Suprapubic skin (tissue), 4 donors: ENCODE data around the gene APOL3.
"Not testable (repeated sequence)": the region's sequence is repeated elsewhere in the genome, so short reads cannot be mapped to it uniquely, and the experiment has no call there.

Source experiments
- EP300 ChIP-seq: sonication (generic); formaldehyde crosslinking; IDR thresholded peaks from one replicate; pipeline ENCODE4 v1.6.1; 2017; ENCODE audit warnings: antibody characterized with exemption
- POLR2A ChIP-seq, 2 donors: fragments of 450-650 bp; IDR thresholded peaks; one replicate each; pipeline ENCODE4 v1.6.1; 2017; ENCODE audit warnings: antibody characterized with exemption in 2 of 2, mild to moderate bottlenecking in 2 of 2, moderate library complexity in 2 of 2
- POLR2AphosphoS5 ChIP-seq, 3 donors: sonication (generic); formaldehyde crosslinking; IDR thresholded peaks; one replicate each; pipeline ENCODE4 v1.6.1; 2017; ENCODE audit warnings: antibody characterized with exemption in 3 of 3
- TF ChIP-seq, protein P1 (sequence below), 2 donors: fragments of 200-600 bp in 1 of 2; fragments of 450-650 bp in 1 of 2; sonication (generic) in 1 of 2; IDR thresholded peaks; one replicate each; pipeline ENCODE4 v1.5.1; 2016 to 2019; ENCODE audit warnings: antibody characterized with exemption in 2 of 2, mild to moderate bottlenecking in 1 of 2, moderate library complexity in 1 of 2

DNA sequence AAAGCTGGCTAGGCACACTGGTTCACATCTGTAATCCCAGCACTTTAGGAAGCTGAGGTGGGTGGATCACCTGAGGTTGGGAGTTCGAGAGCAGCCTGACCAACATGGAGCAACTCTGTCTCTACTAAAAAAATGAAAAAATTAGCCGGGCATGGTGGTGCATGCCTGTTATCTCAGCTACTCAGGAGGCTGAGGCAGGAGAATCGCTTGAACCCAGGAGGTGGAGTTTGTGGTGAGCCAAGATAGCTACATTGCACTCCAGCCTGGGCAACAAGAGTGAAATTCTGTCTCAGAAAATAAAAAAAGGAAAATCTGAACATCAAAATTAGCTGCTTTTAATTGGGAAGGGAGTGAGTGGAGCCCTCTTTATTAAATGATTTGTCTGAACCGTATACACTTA, 7.7 kb downstream of the APOL3 start:
- TF ChIP-seq, protein P1, sequence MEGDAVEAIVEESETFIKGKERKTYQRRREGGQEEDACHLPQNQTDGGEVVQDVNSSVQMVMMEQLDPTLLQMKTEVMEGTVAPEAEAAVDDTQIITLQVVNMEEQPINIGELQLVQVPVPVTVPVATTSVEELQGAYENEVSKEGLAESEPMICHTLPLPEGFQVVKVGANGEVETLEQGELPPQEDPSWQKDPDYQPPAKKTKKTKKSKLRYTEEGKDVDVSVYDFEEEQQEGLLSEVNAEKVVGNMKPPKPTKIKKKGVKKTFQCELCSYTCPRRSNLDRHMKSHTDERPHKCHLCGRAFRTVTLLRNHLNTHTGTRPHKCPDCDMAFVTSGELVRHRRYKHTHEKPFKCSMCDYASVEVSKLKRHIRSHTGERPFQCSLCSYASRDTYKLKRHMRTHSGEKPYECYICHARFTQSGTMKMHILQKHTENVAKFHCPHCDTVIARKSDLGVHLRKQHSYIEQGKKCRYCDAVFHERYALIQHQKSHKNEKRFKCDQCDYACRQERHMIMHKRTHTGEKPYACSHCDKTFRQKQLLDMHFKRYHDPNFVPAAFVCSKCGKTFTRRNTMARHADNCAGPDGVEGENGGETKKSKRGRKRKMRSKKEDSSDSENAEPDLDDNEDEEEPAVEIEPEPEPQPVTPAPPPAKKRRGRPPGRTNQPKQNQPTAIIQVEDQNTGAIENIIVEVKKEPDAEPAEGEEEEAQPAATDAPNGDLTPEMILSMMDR (IDR thresholded peaks at IDR 0.05) = not testable (repeated sequence)
- TF ChIP-seq POLR2AphosphoS5 (IDR thresholded peaks at IDR 0.05); EP300; POLR2A (IDR thresholded peaks at IDR 0.05): not testable (repeated sequence)
